NCI-H524 treated with DMSO at 0.1 percent for 48 hours (cell line): Measurements from ENCODE around the gene TNFSF8.

Experiments
- DNase-seq: peaks from one replicate; lab custom pipeline; 2025; lab: John Stamatoyannopoulos, UW

TNFSF8 gene

DNA sequence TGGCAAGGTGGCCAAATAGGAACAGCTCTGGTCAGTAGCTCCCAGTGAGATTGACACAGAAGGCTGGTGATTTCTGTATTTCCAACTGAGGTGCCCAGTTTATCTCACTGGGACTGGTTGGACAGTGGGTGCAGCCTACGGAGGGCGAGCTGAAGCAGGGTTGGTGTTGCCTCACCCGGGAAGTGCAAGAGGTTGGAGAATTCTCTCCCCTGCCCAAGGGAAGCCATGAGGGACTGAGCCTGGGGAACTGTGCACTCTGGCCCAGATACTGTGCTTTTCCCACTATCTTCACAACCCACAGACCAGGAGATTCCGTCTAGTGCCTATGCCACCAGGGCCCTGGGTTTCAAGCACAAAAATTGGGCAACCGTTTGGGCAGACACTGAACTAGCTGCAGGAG, 61.0 kb downstream of the TNFSF8 start:
- DNase-seq, result no peak

- DNase-seq, result no peak
Observed at GRCh38 chr9:114867327-114867726, 63.1 kb downstream of the TNFSF8 start.

- DNase-seq, result no peak
Observed at GRCh38 chr9:114864471-114864870, 65.9 kb downstream of the TNFSF8 start.

DNA sequence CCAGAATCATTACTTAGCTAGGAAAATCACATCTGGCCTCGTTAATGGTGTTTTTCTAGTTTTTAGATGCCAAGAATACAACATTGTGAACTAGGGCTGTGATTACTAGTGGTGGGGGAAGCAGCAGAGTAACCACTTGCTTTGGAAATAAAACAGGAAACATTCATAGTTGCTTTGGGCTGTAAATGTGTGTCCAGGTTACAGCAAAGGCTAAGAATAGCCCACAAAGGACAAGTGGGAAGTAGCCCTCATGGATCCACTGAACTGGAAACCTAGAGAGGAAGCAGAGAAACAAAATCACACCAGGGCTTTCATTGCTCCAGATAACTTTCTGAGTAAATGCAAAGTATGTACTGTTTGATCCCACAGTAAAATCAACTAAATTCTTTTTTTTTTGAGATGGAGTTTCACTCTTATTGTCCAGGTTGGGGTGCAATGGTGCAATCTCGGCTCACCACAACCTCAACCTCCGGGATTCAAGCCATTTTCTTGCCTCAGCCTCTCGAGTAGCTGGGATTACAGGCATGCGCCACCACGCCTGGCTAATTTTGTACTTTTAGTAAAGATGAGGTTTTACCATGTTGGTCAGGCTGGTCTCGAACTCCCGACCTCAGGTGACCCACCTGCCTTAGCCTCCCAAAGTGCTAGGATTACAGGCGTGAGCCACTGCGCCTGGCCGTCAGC, 68.3 kb downstream of the TNFSF8 start:
- no peak for DNase-seq

GRCh38 chr9:114861273-114861672, 69.1 kb downstream of the TNFSF8 start:
- DNase-seq, result no peak

DNA sequence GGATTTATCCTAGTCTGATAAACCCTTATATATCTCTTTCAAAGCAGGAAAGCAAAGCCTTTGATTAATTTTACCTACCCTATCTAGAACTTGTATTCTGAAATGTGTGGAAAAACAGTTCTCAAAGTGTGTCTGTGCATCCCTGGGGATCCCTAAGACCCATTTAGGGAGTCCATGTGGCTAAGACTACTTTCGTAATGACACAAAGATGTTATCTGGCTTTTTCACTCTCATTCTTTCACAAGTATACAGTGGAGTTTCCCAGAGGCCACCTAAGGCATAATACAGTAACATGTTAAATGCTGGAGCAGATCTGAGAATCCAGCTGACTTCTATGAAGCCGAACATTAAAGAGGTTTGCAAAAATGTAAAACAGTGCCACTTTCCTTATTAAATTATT, 70.2 kb downstream of the TNFSF8 start:
- DNase-seq, result no peak

DNA sequence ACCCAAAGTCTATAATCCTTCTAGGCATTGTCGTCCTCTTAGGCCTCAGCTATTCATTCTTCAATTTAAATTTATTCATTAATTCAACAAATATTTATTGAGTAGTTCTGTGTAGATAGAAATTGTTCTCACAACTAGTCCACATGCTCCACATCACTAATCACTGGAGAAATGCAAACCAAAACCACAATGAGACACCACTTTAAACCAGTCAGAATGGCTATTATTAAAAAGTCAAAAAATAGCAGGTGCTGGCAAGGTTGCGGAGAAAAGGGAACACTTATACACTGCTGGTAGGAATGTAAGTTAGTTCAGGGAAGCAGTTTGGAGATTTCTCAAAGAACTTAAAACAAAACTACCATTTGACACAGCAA, 73.5 kb downstream of the TNFSF8 start:
- no peak for DNase-seq

DNA sequence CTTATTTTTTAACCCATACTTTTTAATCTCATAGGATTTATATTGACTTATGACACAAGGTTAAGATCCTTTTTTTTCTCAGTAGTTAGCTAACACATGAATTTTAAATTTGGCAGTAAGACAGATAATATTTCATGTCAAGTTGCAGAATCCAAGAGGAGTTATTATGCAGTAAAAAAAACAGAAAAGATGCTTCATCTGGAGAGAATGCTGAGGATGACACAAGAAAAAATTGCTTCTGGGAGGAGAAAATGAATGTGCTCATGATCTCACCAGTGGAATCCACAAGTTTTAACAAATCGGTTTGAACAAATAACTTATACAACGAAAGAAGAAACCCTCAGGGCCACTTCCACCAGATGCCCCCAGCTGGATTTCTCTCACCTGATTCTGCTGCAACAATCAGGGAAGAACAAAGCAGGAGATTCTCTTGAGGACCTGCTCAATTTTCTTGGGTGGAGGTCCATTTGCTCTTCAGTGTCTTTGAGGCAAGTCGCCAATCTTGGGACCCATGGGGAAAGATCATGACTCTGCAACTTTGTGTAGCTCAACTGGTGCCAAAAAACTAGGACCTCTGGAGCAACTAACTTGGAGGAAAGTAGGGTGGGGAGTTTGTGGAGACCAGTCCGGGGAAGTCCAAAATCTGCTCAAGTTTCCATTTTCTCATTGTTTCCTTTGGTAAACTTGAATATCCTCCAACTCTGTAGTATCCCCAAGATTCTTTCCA, 74.0 kb downstream of the TNFSF8 start:
- no peak for DNase-seq

GRCh38 chr9:114855488-114855887, 74.9 kb downstream of the TNFSF8 start:
- DNase-seq, result no peak

DNA sequence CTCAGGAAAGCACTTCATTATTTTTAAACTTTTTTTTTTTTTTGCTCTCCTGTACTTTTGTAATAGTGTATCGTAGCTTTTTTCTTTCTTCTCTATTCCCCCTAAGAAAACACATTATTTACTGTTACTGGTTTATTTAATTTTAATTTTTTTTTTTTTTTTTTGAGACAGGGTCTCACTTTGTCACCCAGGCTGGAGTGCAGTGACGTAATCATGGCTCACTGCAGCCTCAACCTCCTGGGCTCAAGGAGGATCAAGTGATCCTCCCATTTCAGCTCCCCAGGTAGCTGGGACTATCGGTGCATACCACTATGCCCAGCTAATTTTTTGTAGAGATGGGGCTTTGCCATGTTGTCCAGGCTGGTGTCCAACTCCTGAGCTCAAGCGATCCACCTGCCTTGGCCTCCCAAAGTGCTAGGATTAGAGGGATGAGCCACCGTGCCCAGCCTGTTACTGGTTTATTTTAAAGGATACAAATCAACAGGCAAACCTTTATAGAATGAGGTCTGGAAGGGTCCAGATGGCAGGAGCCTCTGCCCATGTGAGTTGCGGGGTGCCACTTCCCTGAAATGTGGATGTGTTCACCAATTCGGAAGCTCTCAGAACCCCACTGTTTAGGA, 75.5 kb downstream of the TNFSF8 start:
- no peak for DNase-seq

DNA sequence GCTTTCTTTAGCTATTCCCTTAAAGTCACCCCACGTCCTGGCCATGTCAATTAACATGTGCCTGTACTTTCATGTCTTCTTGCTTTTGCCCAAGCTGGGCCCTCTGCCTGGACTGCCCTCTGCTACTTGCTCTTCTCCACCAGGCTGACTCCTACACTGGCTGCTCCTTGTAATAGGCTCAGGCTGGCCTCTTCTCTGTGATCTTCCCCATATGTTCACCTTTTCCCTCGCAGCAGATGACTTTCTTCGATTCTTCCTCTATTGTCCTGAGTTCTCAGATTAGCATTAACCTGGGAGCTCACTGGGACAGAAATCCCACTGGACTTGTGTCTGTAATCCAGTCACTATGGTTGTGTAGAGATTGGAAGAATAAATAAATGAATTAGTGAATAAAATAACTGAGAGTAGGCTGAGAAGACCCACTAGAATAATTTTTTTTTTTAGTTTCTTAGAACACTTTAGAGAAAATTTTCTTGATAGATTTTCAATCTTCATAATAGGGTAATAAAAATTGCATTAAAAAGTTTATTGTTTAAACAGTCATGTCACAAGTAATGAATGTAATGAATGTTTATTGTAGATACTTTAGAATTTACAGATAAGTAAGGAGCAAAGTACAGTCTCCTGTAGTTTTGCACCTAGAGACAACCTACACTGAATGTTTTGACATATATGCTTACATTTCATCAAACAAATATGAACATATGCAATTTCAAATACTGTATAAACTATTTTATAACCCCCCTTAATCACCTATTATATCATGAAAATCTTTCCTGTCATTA, 77.1 kb downstream of the TNFSF8 start:
- no peak for DNase-seq

GRCh38 chr9:114852050-114852594, 78.3 kb downstream of the TNFSF8 start:
- DNase-seq, result no peak

- no peak for DNase-seq
Observed at GRCh38 chr9:114851306-114851705, 79.1 kb downstream of the TNFSF8 start.
